Stimulated activated CD4-positive, alpha-beta T cell treated with anti-CD3 and anti-CD28 coated beads, Interleukin-1b, Interleukin-23, amount 100 ng/mL, for 48 hours (primary cell): Measurements from ENCODE around the gene TPPP.
"Not testable (repeated sequence)": the region's sequence is repeated elsewhere in the genome, so short reads cannot be mapped to it uniquely, and the experiment has no call there.

Source experiments
- DNase-seq: peaks from one replicate; pipeline ENCODE4 v3.0.0-alpha.2; 2020

TPPP gene

DNA sequence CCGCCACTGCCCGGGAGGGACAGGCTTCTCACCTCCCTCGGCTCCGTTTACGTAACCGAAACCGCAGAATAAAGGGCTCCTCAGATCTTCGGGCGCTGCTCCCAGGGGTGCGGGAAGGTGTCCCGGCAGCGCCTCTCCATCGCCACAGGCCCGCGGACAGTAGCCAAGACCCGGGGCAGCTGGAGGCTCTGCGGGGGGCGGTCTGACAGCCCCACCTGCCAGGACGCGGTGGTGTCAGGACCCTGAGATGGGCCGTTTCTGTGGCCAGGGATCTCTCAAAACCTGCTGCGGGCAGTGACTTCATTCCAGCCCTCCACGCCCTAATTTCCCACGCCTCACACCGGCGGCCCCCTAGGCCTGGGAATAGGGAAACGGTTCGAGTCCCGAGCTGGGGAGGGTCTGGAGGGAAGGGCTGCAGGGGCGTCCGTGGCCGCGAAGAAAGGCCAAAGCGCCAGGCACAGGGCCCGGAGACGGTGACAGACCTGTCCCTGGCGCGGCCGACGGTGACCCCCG, 567 bp downstream of the TPPP start:
- DNase-seq, result not testable (repeated sequence)

DNA sequence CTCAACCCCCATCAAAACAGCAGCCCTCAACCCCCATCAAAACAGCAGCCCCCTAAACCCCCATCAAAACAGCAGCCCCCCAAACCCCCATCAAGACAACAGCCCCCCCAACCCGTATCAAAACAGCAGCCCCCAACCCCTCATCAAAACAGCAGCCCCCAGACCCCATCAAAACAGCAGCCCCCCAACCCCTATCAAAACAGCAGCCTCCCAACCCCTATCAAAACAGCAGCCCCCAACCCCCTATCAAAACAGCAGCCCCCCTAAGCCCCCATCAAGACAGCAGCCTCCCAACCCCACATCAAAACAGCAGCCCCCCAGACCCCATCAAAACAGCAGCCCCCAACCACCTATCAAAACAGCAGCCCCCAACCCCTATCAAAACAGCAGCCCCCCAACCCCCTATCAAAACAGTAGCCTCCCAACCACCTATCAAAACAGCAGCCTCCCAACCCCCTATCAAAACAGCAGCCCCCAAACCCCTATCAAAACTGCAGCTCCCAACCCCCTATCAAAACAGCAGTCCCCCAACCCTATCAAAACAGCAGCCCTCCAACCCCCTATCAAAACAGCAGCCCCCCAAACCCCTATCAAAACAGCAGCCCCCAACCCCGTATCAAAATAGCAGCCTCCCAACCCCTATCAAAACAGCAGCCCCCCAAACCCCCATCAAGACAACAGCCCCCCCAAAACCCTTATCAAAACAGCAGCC, 1.2 kb downstream of the TPPP start:
- no peak for DNase-seq

DNA sequence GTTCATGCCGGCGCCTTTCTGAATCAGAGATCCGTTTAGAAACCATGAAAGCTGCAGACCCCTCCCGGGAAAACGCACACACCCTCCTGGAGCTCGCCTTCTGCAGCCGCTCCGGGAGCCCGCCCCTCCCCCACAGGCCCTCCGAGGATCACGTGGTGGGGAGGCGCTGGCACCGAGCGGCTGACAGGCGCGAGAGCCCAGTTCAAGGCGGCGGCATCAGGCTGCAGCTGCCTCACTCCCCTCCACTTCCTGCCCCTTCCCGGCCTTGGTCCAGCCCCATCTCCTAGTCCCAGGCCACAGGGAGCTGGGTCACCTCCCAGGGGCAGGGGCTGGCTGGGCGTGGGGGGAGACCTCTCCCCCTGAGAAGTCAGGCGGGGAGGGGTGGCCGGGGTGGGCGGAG, 2.1 kb downstream of the TPPP start:
- not testable (repeated sequence) for DNase-seq

DNA sequence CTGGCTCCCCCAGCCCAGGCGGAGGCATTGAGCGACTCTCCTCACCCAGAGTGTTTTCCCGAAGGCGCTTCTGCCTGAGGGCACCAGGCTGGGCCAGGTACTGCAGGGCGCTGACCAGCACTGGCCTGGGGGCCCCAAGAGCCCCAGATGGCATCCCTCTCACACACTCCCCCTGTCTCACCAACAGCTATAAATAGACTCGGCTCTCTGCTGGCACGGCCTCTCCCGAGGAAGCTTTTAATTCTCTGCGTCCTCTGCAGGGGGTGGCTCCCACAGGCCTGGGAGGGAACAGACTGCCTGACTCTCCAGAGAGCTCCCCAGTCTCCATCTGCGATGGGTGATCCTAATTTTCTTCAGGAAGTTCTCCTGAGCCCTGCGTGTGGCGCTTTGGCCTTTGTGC, 2.9 kb downstream of the TPPP start:
- not testable (repeated sequence) for DNase-seq

DNA sequence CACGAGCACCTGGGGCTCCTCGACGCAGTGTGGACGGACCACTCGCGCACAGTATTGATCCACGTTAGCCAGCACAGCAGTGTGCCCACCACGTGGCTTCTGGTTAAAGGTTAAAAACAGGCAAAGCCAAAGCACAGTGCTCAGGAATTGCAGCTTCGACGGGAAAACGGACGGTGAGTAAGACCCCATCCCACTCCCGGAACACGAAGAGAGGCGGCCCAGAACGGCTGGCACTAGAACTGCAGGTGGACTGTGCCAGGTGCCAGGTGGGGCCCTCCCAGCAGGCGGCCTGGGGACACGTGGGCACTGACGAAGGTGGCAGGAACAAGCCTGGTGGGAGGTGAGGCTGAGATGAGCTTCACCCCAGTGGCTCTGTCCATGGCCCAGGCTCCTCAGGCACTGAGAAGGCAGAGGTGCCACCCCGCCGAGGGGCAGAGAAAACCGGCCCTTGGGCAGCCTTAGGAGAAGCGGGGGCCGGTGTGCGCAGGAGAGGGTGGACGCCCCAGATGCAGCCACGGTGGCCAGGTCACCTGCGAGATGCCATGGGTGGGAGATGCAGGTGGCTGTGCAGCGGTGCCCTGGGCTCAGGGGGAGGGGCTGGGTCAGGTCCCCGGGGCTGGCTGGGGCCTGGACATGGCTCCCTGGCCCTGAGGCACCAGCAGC, 4.7 kb downstream of the TPPP start:
- DNase-seq, result not testable (repeated sequence)

DNA sequence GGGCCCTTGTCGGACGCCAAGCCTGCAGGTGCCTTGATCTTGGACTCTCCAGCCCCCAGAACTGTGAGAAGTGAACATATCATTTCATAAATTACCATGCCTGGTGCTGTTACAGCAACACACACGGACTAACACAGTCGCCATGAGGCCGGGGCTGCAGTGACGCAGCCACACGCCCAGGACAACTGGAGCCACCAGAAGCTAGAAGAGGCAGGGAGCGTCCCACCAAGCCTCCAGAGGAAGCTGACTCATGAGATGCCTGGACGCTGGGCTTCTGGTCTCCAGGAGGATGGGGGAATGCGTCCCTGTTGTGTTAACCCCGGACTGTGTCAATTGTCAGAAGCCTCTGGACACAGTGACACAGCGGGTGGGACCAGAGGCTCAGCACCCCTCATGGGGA, 6.2 kb downstream of the TPPP start:
- not testable (repeated sequence) for DNase-seq

DNA sequence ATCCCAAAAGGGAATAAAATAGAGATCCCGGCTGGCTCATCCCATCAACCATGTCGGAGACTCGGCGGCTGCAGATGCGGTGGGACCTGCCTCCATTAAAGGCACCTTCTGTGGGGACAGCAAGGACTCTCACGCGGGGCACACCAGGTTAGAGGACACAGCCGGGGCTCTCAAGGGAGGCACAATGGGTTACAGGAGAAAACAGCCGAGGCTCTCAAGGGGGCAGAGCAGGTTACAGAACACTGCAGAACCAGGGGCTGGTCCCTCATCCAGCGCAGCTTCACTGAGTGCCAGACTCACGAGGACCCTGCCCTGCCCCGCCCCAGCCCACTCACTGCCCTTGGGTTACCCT, 7.0 kb downstream of the TPPP start:
- not testable (repeated sequence) for DNase-seq

DNA sequence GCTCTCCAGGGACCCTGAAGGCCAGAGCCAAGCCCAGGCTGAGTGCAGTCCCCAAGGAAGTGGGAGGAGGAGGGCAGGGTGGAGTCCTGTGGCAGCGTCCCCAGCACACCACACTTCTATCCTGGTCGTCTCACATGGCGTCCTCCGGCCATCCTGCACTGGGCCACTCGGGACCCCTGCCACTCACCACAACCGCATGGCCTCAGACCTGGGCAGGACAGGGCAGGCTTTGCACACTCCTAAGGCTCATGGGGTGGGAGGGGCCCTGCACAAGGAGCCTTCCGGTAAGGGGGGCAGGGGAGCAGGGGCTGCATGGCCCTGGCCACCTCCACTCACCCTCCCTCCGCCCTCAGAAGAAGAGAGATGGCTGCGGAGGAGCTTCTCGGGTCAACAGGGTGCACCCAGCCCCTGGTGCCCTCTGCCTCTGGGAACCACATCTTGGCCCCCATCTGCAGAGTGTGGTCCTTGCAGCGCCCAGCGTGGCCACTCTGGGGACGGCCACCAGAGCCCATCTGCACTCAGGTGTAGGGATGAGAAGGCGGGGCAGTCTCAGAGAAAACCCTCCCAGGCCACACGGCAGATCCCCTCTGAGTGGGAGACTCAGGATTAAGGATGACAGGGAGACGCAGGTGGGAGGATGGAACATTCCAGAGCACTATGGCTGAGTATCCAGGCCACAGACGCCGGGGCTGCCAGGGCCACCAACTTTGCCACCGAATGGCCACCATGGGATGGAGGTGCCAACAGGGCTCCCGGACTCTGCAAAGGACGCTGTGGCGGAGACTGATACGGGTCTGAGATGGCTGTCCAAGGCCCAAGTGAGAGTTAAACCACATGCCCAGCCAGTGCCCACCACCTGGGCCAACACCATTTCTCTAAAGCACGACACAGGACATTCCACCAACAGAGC, 7.6 kb downstream of the TPPP start:
- DNase-seq, result no peak

DNA sequence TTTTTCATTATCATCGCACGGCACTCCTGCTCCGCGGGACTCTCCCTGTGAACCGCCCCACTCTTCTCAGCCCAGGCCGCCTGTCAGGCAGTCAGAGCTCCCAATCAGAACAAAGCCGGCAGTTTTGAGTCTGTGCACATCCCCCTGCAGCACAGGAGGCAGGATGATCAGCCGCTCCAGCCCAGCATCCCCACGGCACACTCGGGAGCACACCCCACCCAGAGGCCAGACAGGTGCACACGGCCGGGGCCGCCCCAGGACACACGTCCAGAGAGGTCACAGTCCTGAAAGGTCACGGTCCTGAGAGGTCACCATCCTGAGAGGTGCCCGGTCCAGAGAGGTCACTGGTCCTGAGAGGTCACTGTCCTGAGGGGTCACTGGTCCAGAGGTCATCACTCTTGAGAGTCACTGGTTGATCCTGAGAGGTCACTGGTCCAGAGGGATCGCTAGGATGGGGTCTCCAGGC, 8.4 kb downstream of the TPPP start:
- no peak for DNase-seq

DNA sequence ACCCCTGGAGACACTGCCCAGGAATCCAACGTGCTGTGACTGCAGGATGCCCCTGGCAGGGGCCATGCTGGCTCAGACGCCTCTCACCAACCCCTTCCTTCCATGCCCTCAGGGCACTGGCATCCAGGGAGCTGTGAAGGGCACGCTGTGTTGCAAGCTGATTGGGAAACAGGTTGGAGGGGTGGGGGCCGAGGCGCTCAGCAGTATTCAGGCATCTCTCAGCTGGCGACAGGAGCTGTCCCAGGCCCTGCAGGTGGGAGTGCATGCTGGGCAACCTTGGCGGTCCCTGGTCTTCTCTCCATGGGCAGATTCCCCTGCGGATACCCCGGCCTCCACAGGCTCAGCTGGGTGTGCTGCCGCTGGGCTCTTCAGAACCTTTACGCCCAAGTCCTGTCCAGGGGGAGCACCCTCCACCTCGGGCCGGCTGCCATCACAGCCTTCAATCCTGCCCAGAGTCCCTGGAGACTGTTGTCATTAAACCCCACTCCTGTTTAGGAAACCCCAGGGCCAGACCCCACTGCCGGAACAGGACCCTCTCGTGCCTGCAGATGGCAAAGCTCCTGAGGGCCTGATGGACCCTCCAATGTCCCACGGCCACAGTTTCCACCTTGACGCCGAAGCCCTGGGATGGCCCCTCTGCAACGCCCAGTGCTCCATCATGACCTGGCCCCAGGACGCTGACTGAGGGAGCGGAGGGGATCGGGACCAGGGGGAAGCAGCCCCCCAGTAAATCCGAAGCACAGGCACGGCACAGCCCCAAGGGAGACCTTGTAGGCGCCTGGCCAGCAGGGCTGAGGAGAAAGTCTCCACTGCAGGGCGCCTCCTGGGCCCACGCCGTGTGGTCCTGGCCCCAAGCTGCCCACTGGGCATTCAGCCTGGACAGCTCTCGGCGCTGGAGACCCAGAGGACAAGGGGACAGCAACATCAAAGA, 9.3 kb downstream of the TPPP start:
- DNase-seq, result no peak

DNA sequence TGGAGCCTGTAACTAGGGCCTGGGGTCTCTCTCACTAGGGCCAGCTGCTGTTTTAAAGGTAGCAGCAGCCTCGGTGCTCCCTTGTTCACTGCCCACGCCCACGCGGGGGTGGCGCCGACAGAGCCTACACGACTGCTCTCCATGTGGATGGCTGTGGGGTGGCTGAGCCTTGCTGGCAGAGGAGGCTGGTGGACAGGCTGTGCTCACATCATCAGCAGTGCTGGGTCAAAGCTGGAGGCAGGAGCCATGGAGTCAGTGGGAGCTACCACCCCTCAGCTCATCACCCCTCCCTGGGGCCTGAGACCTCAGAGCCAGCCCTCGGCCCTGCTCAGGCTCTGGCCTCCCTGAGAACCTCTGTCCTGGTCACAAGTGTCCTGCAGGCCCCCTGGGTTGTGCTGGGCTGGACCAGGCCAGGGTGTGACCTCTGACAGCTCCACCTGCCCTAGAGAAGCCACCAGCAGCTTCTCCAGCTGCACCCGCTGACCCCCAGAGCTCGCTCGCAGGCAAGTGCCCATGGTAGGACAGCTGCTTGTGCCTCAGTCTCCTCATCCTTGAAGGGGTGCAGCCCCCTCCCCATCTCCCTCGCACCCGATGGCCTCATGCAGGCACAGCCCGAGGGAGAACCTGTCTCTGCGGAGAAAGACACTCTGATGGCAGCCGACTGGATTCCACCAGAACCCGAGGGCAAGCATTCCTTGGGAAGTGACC, 10.3 kb downstream of the TPPP start:
- not testable (repeated sequence) for DNase-seq

DNA sequence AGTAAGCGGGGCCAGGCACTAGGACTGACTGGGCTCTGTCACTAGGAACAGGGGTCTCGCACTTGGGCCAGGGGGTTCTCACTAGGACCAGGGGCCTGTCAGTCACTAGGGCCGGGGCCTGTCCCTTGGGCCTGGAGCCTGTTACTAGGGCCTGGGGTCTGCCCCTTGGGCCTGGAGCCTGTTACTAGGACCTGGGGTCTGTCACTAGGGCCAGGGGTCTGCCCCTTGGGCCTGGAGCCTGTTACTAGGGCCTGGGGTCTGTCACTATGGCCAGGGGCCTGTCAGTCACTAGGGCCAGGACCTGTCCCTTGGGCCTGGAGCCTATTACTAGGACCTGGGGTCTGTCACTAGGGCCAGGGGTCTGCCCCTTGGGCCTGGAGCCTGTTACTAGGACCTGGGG, 10.9 kb downstream of the TPPP start:
- DNase-seq, result not testable (repeated sequence)

DNA sequence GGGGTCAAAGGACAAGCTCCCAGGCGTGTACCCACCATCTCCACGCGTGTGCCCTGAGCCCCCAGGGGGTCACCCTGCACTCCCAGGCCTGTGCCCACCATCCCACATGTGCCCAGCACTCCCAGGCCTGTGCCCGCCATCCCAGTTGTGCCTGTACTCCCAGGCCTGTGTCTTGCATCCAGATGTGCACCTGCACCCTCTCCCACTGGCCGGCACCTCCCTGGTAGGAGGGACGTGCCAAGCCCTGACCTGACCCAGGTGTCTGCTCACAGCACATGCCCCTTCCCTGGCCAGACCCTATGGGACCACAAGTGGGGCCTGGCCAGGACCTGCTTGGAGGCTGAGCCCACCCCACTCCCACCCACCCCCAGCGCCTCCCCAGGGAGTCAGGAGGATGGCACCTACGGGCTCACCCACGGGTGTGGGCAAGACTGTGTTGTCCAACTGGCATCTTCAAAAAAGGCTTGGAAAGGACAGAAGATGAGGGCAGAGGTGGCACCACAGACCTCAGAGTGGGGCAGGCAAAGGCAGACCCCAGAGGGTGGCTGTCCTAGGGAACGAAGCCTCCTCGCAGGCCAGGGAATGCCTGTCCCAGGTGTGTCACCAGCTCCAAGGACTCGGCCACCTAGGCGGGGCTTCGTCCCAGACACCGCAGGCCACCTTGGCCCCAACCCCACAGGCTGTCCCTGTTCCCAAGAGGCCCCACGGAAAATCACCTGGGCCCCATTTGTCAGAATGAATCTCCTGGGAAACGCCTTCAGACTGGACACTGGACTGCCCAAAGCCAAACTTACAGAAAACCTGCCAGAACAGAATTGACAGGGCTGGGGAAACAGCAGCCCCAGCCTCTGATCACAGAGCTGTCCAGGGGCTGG, 11.6 kb downstream of the TPPP start:
- not testable (repeated sequence) for DNase-seq

DNA sequence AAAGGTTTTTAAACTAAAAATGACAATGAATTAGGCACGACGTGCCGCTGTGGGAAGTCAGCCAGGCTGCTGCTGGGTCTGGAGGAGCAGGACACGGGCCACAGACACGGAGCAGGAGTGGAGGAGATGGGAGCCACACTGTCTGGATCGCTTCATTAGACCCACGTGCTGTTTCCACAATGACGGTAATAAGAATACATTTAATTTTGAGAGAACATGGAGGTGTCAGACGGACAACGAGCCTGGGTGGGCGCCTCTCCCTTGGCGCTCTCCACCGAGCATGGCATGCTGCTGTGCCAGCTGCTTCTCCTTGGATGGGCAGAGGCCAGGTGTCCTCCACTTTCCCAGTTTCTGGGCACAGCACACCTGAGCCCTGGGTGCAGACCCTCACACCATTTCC, 12.3 kb downstream of the TPPP start:
- DNase-seq, result not testable (repeated sequence)

DNA sequence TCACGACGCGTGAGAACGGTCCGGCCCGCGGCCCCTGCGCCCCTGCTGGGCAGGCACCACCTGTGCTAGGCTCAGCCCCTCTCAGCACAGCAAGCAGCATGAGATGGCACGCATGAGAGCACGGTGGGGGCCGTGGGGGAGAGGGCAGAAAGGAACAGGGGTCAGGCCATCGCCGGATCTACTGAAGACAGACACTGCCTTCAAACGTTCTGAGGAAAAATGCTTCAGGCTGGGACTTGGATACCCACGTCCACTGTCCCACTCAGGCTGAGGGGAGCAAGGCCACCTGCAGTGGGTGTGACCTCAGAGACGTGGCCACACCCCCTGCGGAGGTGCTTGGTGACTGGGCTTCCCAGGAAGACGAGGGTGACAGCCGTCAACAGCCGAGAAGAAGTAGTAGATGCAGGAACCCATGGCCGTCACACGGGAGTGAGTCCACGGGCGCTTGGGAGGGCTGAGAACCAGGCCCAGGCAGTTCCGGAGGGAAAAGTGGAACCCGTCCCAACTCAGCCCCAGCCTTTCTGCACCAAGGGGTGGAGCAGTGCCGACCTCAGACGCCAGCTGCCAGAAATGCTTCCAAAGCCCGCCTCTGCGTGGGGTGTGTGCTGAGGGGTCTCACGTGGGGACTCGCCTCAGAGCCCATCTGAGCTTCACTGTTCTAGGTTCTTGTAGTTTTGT, 12.9 kb downstream of the TPPP start:
- DNase-seq, result not testable (repeated sequence)

DNA sequence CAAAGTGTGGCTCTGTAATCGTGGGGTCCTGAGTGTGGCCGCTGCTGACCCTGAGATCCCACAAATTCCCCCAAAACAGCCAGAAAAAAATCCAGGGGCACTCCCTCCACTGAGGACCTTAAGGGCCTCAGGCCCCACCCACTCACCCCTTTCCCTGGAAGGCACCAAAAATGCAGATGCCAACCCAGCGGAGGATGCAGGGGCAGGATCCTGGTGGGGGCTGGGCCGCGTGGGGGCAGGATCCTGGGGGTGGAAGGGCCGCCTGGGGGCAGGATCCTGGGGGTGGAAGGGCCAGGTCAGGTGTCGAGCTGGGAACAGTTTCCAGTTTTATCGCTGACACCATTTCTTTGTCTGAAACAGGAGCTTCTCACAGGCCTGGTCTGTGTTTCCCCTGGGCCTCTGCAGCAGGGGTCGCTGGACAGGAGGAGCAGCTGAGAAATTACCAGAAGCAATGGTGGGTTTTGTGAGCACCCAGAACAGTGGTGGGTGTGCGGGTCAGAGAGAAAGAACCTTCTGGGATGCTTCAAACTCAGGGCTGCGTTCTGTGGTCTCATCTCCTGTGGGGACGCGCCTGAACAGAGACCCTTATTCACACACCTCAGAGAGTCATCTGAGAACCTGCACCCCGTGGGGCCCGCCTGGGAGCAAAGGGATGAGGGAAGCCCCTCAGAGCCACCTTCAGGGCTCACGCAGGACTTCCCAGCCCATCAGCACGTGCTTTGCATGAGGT, 13.8 kb downstream of the TPPP start:
- DNase-seq, result not testable (repeated sequence)

DNA sequence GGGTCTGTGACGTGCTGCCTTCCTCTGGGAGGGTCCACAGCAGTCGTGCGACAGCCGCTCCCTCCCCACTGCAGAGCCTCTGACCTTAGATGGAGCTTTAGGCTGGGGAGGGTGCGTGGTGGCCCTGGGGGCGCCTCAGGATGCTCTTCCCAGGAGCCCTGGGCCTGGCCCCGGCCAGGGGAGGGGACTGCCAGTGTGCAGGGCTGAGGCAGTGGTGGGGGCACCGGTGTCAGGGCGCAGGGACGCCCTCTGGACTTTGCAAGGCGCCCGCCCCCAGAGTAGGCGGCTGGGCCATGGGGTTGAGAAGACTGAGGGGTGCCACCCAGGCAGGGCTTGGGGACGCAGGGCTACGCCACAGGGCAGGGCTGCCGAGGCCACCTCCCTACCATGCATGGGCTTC, 14.6 kb downstream of the TPPP start:
- DNase-seq, result not testable (repeated sequence)

DNA sequence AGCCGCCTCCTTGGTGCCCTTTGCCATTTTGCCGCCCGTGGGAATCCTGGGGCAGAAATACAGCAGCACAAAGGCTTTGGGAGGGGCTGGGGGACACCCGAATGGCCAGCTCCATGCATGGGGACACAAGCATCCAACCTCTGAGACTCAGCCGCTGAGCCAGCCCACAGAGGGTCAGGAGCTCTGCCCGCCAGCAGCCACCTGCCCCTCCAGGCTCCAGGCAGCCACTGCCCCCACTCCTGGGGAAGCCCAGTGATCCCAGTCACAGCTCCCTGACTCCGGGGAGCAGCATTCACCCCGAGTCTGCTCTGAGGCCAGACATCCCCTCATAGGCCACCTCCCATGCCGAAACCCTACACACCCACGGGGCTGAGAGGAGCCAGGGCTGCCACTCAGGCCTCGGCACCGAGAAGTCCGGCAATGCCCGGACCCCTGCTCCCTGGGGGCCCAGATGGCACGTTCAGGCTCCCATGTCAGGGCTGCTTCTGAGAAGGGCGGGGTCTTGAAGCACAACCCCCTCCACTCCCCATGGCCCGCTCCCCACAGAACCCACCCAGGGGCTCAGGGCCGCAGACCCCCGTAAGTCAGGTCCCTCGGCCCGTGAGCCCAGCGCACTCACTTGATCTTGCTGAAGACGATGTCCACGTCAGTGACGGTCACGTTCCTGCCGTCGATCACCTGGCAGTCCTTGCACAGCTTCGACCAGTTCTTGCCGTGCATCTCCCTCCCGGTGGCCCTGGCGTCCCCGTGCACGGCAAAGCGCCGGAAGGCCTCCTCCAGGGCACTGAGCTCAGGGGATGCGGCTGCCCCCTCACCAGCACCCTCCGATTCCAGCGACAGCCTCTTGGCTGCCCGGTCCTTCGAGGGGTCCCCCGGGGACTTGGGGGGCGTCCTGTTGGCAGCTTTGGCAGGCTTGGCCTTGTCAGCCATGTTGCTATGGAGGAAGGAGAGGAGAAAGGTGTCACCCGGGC, 15.7 kb downstream of the TPPP start:
- DNase-seq, result no peak
